ENCODE measurements around the gene CMBL. TPM values are rescaled to one million over a fixed set of nuclear protein-coding genes. Genes with fewer than 3 reads are reported as not detected.

CMBL gene
- polyA plus RNA-seq, 3 donors, result 0.39 to 5.4 TPM; not detected in 1

GRCh38 chr5:10333154-10334006 lies 25.7 kb upstream of the CMBL start:
- H3K4me3 ChIP-seq (replicated peaks in 1 of 3; ENCODE audit: low read depth in 2 of 3, low read length in 3 of 3), result peak overlapping the region; percentile 39 to 78 (median 60)
- Mint-ChIP-seq H3K4me3 (peak overlapping the region; percentile 87 to 95), H3K27me3 (ENCODE audit: low read depth in 3 of 3) (peaks cover 34 to 49% (median 36%) of the 10 kb centered on the region in 3 donors), H3K9me3 (peaks cover 0 to 10% (median 0%) of the 10 kb centered on the region in 7 donors), H3K4me1 (peaks cover 16% of the 10 kb centered on the region), H3K36me3 (peaks cover 0 to 2% of the 10 kb centered on the region in 2 donors), H3K27ac (peak overlapping the region in 3 of 7 donors; percentile 46 to 70 (median 47))
- no peaks in the 10 kb centered on the region for H3K36me3 ChIP-seq (replicated peaks in 1 of 2; ENCODE audit: control insufficient read depth in 1 of 2, insufficient read depth in 2 of 2, low read length in 2 of 2)
- H3K4me2 ChIP-seq (replicated peaks; ENCODE audit: extremely low read depth, low read length, poor library complexity, severe bottlenecking), result peak overlapping the region; percentile 73
- H3K9me3 ChIP-seq (replicated peaks in 1 of 2; ENCODE audit: control insufficient read depth in 1 of 2, insufficient read depth in 1 of 2, low read length in 2 of 2), result no peaks in the 10 kb centered on the region
- H2AFZ ChIP-seq (ENCODE audit: insufficient read depth, low read depth, low read length, poor library complexity, severe bottlenecking), result peak overlapping the region; percentile 91
- peak; percentile 22 for TF ChIP-seq CTCF (IDR thresholded peaks at IDR 0.05)
- peaks cover 27 to 47% of the 10 kb centered on the region in 2 donors for H3K27me3 ChIP-seq (ENCODE audit: control insufficient read depth in 2 of 2, insufficient read depth in 2 of 2, low read length in 2 of 2)
- H4K20me1 ChIP-seq (ENCODE audit: insufficient read depth, low read length), result no peaks in the 10 kb centered on the region
- no peak overlapping the region for H3K27ac ChIP-seq (ENCODE audit: low read depth in 1 of 2, low read length in 2 of 2)
- intact Hi-C loops (cut with micrococcal nuclease), result no loop called here
- 2% methylated on average over 78 of the region's 81 CpGs for WGBS (ENCODE audit: insufficient coverage)
- peak; percentile 19 to 40 (median 39) for DNase-seq
- H3K9ac ChIP-seq (ENCODE audit: insufficient read depth, low read length, poor library complexity, severe bottlenecking), result peak overlapping the region; percentile 51
- H3K4me1 ChIP-seq (ENCODE audit: control insufficient read depth in 1 of 2, insufficient read depth in 2 of 2, low read length in 2 of 2), result peaks cover 11 to 15% of the 10 kb centered on the region in 2 donors
- H3K79me2 ChIP-seq (ENCODE audit: insufficient read depth, low read length), result no peaks in the 10 kb centered on the region

GRCh38 chr5:10332301-10332700 lies 24.6 kb upstream of the CMBL start:
- Mint-ChIP-seq H3K4me1 (peaks cover 16% of the 10 kb centered on the region), H3K9me3 (peaks cover 0 to 10% (median 0%) of the 10 kb centered on the region in 7 donors), H3K27ac (no peak overlapping the region), H3K27me3 (ENCODE audit: low read depth in 3 of 3) (peaks cover 36 to 49% (median 38%) of the 10 kb centered on the region in 3 donors), H3K4me3 (peak overlapping the region; percentile 37 to 95), H3K36me3 (peaks cover 0 to 2% of the 10 kb centered on the region in 2 donors)
- peaks cover 11 to 15% of the 10 kb centered on the region in 2 donors for H3K4me1 ChIP-seq (ENCODE audit: control insufficient read depth in 1 of 2, insufficient read depth in 2 of 2, low read length in 2 of 2)
- no peaks in the 10 kb centered on the region for H3K9me3 ChIP-seq (replicated peaks in 1 of 2; ENCODE audit: control insufficient read depth in 1 of 2, insufficient read depth in 1 of 2, low read length in 2 of 2)
- no peak for TF ChIP-seq CTCF (IDR thresholded peaks at IDR 0.05)
- H4K20me1 ChIP-seq (ENCODE audit: insufficient read depth, low read length), result no peaks in the 10 kb centered on the region
- H3K36me3 ChIP-seq (replicated peaks in 1 of 2; ENCODE audit: control insufficient read depth in 1 of 2, insufficient read depth in 2 of 2, low read length in 2 of 2), result no peaks in the 10 kb centered on the region
- no peak for DNase-seq
- H2AFZ ChIP-seq (ENCODE audit: insufficient read depth, low read depth, low read length, poor library complexity, severe bottlenecking), result no peak overlapping the region
- no peaks in the 10 kb centered on the region for H3K79me2 ChIP-seq (ENCODE audit: insufficient read depth, low read length)
- no peak overlapping the region for H3K4me2 ChIP-seq (replicated peaks; ENCODE audit: extremely low read depth, low read length, poor library complexity, severe bottlenecking)
- 89% methylated on average over 4 of the region's 5 CpGs for WGBS (ENCODE audit: insufficient coverage)
- H3K9ac ChIP-seq (ENCODE audit: insufficient read depth, low read length, poor library complexity, severe bottlenecking), result no peak overlapping the region
- H3K27ac ChIP-seq (ENCODE audit: low read depth in 1 of 2, low read length in 2 of 2), result no peak overlapping the region
- no peak overlapping the region for H3K4me3 ChIP-seq (replicated peaks in 1 of 3; ENCODE audit: low read depth in 2 of 3, low read length in 3 of 3)
- intact Hi-C loops (cut with micrococcal nuclease), result no loop called here
- H3K27me3 ChIP-seq (ENCODE audit: control insufficient read depth in 2 of 2, insufficient read depth in 2 of 2, low read length in 2 of 2), result peaks cover 27 to 47% of the 10 kb centered on the region in 2 donors
